GM12801 (cell line): ENCODE data around the gene LAMP5.

ENCODE experiments used
- CTCF ChIP-seq: IDR thresholded peaks from one replicate; pipeline ENCODE4 v1.5.1; 2011; ENCODE audit warnings: control low read depth; ENCODE audit not compliant: insufficient read length; ENCODE audit errors: extremely low read depth

LAMP5 gene

DNA sequence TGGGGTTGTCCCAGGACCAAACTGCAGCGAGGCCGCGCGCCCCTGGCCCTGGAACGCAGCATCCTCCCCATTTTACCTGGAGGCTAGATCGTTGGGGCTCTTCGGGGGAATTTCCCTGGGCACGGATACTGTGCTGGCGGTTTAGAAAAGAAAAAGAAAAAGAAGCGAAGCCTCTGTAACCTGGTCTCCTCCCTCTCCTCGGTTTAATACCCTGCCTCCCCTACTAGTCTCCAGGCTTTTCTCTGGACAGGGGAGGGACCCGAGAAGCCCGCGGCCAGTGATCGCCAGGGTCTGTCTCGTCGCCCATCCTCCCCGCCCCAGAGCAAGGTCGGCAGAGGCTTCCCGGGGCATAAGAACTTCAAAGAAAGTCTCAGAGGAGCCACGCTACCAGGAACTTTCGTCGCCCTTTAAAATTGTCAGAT, 6.1 kb upstream of the LAMP5 start:
- no peak for TF ChIP-seq CTCF

GRCh38 chr20:9508696-9509178, 5.7 kb upstream of the LAMP5 start:
- no peak for TF ChIP-seq CTCF

DNA sequence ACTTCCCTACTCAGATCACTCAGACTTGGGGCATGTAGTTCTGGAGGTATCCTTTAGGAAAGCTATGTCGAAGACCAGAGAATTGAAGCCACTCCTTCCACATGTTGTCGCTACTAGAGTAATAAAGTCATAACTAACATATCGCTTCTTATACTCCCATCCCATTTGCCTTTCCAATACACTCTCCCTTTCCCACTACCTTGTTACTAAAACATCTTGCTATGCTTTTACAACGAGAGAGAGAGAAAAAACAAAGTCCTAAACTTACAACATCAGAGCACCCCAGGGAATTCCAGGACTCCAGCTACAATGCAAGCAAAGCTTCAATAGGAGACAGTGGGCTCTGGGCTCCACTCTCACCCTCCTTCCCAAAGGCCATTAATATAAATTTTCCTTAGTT, 5.1 kb upstream of the LAMP5 start:
- TF ChIP-seq CTCF = no peak

GRCh38 chr20:9510911-9511310, 3.5 kb upstream of the LAMP5 start:
- no peak for TF ChIP-seq CTCF

- no peak for TF ChIP-seq CTCF
These were observed 324 bp upstream of the LAMP5 start for GRCh38 chr20:9514072-9514460.

DNA sequence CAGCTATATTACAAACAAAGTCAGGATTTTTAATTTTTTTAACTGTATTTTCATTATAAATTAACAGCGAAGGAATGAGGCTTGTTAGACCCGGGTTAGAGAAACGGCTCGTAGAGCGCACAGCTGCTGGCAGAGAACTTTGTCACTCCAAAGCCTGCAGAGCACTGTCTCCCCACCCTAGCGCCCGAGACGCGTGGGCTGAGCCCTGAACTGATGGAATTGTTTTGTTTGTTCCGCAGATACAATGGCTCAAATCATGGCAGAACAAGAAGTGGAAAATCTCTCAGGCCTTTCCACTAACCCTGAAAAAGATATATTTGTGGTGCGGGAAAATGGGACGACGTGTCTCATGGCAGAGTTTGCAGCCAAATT, 810 bp downstream of the LAMP5 start:
- no peak for TF ChIP-seq CTCF

- TF ChIP-seq CTCF = no peak
These were observed 1.4 kb downstream of the LAMP5 start for GRCh38 chr20:9515741-9516233.

DNA sequence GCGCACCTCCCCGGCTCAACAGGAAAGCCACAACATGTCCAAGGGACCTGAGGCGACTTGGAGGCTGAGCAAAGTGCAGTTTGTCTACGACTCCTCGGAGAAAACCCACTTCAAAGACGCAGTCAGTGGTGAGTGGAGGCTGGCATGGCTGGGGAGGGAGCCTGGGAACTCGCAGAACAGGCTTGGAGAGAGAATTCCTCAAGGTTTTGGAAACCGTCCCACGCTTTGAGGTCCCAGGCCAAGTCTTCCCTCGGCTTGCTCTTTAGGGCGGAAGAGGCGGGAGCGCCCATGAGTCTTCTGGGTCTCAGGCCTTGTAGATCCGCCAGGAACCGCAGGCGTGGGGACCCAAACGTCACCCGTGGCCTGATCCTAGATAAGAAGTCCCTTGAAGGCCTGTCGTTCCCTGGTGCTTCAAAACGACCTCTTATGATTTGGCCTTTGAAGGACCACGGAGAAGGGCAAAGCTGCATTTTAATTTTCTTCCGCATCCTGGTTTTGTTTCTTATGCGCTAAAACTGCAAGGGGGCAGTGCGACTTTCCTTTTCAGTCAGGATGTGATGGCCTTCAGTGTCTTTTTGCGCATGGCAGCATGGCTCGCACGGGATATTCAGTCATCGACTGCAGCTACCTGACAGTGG, 2.0 kb downstream of the LAMP5 start:
- no peak for TF ChIP-seq CTCF
